HG03139 (cell line): ENCODE measurements around the gene TMEM120B.

Source experiments
- ATAC-seq: cut with Tn5 transposase; IDR thresholded peaks from one replicate; pipeline ENCODE4 v1.9.1; 2021; ENCODE audit not compliant: unreplicated experiment

TMEM120B gene

GRCh38 chr12:121812921-121813896 is 100.7 kb downstream of the TMEM120B start:
- no peak for ATAC-seq

GRCh38 chr12:121813951-121814350 is 101.4 kb downstream of the TMEM120B start:
- no peak for ATAC-seq

- ATAC-seq: no peak
Measured at GRCh38 chr12:121814429-121815119, 102.0 kb downstream of the TMEM120B start.

GRCh38 chr12:121815263-121815662 is 102.7 kb downstream of the TMEM120B start:
- ATAC-seq: no peak

GRCh38 chr12:121816925-121817647 is 104.5 kb downstream of the TMEM120B start:
- ATAC-seq: no peak

GRCh38 chr12:121817648-121818043 is 105.1 kb downstream of the TMEM120B start:
- no peak for ATAC-seq

GRCh38 chr12:121819212-121819949 is 106.8 kb downstream of the TMEM120B start:
- no peak for ATAC-seq

- no peak for ATAC-seq
Measured at GRCh38 chr12:121820056-121820455, 107.5 kb downstream of the TMEM120B start.

GRCh38 chr12:121822393-121823100 is 110.0 kb downstream of the TMEM120B start:
- no peak for ATAC-seq

- no peak for ATAC-seq
Measured at GRCh38 chr12:121823101-121823726, 110.7 kb downstream of the TMEM120B start.

- ATAC-seq: no peak
Measured at GRCh38 chr12:121823727-121824115, 111.2 kb downstream of the TMEM120B start.

- no peak for ATAC-seq
Measured at GRCh38 chr12:121825041-121825523, 112.5 kb downstream of the TMEM120B start.

GRCh38 chr12:121826318-121827150 is 114.0 kb downstream of the TMEM120B start:
- ATAC-seq: no peak

- no peak for ATAC-seq
Measured at GRCh38 chr12:121827351-121828099, 115.0 kb downstream of the TMEM120B start.

GRCh38 chr12:121828306-121828705 is 115.8 kb downstream of the TMEM120B start:
- ATAC-seq: no peak

GRCh38 chr12:121828826-121829225 is 116.3 kb downstream of the TMEM120B start:
- ATAC-seq: no peak

- ATAC-seq: no peak
Measured at GRCh38 chr12:121829250-121829918, 116.8 kb downstream of the TMEM120B start.
